MM.1S (cell line): ENCODE results near the gene SCAP.

Source experiments
- CTCF ChIP-seq: fragments of 300-600 bp; sonication (generic); IDR thresholded peaks from 2 replicates; pipeline ENCODE4 v1.5.1; 2016; ENCODE audit warnings: antibody characterized with exemption, low read length, mixed read lengths
- EZH2 ChIP-seq: fragments of 300-600 bp; sonication (generic); optimal IDR thresholded peaks from 2 replicates; pipeline ENCODE3; 2017; ENCODE audit warnings: low read depth, mild to moderate bottlenecking, antibody characterized with exemption, low read length, mixed read lengths
- EZH2phosphoT487 ChIP-seq: fragments of 300-600 bp; sonication (generic); IDR thresholded peaks from 2 replicates; pipeline ENCODE4 v1.6.1; 2018; ENCODE audit warnings: antibody characterized with exemption, low read length

- TF ChIP-seq EZH2: no peak
- no peak for TF ChIP-seq EZH2phosphoT487
- no peak for TF ChIP-seq CTCF
These were observed 20.1 kb upstream of the SCAP start for GRCh38 chr3:47495886-47496285.
